ENCODE data around the gene IGDCC3.

DNA sequence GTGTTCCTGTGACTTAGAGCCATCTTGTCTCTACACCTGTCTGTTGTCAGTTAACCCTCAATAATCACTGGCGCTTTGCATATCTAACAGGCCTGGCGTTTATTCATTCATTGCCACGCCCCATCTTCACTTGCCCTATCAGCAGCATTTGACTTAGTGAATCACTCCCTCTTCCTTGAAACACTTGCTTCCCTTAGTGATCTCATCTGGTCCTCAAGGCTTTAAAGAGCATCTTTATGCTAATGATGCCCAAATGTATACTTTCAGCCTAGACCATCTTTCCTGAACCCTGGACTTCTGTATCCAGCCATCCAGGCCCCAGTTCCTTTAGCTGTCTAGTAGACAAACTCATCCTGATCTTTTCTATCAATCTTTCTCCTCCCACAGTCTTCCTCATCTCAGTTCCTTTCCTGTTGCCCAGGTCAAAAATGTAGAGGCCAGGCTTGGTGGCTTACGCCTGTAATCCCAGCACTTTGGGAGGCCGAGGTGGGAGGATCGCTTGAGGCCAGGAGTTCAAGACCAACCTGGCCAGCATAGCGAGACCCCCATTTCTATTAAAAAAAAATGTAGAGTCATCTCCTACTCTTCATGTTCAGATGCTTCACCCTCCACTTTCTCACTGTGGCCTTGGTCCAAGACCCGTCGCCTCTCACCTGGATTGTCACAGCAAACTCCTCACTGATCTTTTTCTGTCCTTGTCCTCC lies 46.3 kb upstream of the IGDCC3 start:
- TF ChIP-seq, protein P1, sequence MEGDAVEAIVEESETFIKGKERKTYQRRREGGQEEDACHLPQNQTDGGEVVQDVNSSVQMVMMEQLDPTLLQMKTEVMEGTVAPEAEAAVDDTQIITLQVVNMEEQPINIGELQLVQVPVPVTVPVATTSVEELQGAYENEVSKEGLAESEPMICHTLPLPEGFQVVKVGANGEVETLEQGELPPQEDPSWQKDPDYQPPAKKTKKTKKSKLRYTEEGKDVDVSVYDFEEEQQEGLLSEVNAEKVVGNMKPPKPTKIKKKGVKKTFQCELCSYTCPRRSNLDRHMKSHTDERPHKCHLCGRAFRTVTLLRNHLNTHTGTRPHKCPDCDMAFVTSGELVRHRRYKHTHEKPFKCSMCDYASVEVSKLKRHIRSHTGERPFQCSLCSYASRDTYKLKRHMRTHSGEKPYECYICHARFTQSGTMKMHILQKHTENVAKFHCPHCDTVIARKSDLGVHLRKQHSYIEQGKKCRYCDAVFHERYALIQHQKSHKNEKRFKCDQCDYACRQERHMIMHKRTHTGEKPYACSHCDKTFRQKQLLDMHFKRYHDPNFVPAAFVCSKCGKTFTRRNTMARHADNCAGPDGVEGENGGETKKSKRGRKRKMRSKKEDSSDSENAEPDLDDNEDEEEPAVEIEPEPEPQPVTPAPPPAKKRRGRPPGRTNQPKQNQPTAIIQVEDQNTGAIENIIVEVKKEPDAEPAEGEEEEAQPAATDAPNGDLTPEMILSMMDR (IDR thresholded peaks at IDR 0.05; ENCODE audit: poor library complexity, severe bottlenecking): no peak
- TF ChIP-seq TAF1 (IDR thresholded peaks at IDR 0.05; ENCODE audit: low read depth) (no peak), RAD21 (conservative IDR thresholded peaks at IDR 0.05) (no peak), EZH2 (IDR thresholded peaks at IDR 0.05; ENCODE audit: borderline replicate concordance, insufficient read depth, low read length, poor library complexity, severe bottlenecking) (no peak), POLR2AphosphoS5 (IDR thresholded peaks at IDR 0.05) (no peak), MXI1 (conservative IDR thresholded peaks at IDR 0.05; ENCODE audit: poor library complexity, severe bottlenecking) (no peak), SMC3 (conservative IDR thresholded peaks at IDR 0.05; ENCODE audit: poor library complexity) (no peak), EP300 (conservative IDR thresholded peaks at IDR 0.05; ENCODE audit: poor library complexity, severe bottlenecking) (no peak)
- TF ChIP-seq, protein P2, sequence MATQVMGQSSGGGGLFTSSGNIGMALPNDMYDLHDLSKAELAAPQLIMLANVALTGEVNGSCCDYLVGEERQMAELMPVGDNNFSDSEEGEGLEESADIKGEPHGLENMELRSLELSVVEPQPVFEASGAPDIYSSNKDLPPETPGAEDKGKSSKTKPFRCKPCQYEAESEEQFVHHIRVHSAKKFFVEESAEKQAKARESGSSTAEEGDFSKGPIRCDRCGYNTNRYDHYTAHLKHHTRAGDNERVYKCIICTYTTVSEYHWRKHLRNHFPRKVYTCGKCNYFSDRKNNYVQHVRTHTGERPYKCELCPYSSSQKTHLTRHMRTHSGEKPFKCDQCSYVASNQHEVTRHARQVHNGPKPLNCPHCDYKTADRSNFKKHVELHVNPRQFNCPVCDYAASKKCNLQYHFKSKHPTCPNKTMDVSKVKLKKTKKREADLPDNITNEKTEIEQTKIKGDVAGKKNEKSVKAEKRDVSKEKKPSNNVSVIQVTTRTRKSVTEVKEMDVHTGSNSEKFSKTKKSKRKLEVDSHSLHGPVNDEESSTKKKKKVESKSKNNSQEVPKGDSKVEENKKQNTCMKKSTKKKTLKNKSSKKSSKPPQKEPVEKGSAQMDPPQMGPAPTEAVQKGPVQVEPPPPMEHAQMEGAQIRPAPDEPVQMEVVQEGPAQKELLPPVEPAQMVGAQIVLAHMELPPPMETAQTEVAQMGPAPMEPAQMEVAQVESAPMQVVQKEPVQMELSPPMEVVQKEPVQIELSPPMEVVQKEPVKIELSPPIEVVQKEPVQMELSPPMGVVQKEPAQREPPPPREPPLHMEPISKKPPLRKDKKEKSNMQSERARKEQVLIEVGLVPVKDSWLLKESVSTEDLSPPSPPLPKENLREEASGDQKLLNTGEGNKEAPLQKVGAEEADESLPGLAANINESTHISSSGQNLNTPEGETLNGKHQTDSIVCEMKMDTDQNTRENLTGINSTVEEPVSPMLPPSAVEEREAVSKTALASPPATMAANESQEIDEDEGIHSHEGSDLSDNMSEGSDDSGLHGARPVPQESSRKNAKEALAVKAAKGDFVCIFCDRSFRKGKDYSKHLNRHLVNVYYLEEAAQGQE (IDR thresholded peaks at IDR 0.05; ENCODE audit: borderline replicate concordance): no peak
